HFFc6 (cell line): ENCODE measurements around the gene SPDYE4. TPM values are rescaled to one million over a fixed set of nuclear protein-coding genes. Genes with fewer than 3 reads are reported as not detected.

Source experiments
- DNase-seq: peaks from one replicate; pipeline ENCODE4 v3.0.0-alpha.2; 2018
- H3K27ac Mint-ChIP-seq: 2 replicates; pipeline ENCODE4 v1.8.0; 2020; ENCODE audit warnings: mild to moderate bottlenecking, mixed read lengths
- H3K27me3 Mint-ChIP-seq: 2 replicates; pipeline ENCODE4 v1.8.0; 2021; ENCODE audit warnings: mild to moderate bottlenecking, moderate library complexity, mixed read lengths; ENCODE audit not compliant: insufficient read depth
- H3K36me3 Mint-ChIP-seq: 2 replicates; pipeline ENCODE4 v1.8.0; 2021; ENCODE audit warnings: low read depth, mixed read lengths
- H3K4me1 Mint-ChIP-seq: 2 replicates; pipeline ENCODE4 v1.8.0; 2020; ENCODE audit warnings: low read depth, mixed read lengths
- H3K4me3 Mint-ChIP-seq: 2 replicates; pipeline ENCODE4 v1.8.0; 2020; ENCODE audit warnings: mild to moderate bottlenecking, moderate library complexity, mixed read lengths
- H3K9me3 Mint-ChIP-seq: 2 replicates; pipeline ENCODE4 v1.8.0; 2020; ENCODE audit warnings: mild to moderate bottlenecking, mixed read lengths
- total RNA-seq, 6 experiments: library from RNA; stranded (reverse); fragmentation: NEBNext Ultra II Directional; extraction: Animal tissue kit (Norgen Biotek cat#: 25700); gene quantifications; 2 replicates in 1 of 6; 3 replicates in 5 of 6; pipeline ENCODE4 v1.2.3, GENCODE V29; 2021
- TF ChIP-seq, protein P1 (sequence below): fragments of 200-600 bp; sonication (generic); IDR thresholded peaks from 2 replicates; pipeline ENCODE4 v1.5.0; 2021; ENCODE audit warnings: antibody characterized with exemption, mild to moderate bottlenecking

SPDYE4 gene
- total RNA-seq, 6 experiments from 2014 or later = not detected

DNA sequence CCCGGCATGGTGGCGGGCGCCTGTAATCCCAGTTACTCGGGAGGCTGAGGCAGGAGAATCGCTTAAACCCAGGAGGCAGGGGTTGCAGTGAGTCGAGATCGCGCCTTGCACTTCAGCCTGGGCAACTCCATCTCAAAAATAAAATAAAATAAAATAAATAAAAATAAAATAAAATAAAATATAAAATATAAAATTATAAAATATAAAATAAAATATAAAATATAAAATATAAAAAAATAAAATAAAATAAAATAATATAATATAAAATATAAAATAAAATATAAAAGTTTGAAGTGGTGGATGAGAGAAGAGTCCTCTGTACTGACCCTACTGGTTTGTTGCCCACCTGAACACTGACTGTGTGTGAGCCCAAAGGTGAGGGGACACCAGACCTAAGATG lies 28.9 kb downstream of the SPDYE4 start:
- H3K27me3 Mint-ChIP-seq = peaks cover 25% of the 10 kb centered on the region
- H3K9me3 Mint-ChIP-seq = no peaks in the 10 kb centered on the region
- H3K36me3 Mint-ChIP-seq = no peaks in the 10 kb centered on the region
- no peak overlapping the region for H3K27ac Mint-ChIP-seq
- no peak for DNase-seq
- H3K4me1 Mint-ChIP-seq = no peaks in the 10 kb centered on the region
- no peak overlapping the region for H3K4me3 Mint-ChIP-seq
- TF ChIP-seq, protein P1, sequence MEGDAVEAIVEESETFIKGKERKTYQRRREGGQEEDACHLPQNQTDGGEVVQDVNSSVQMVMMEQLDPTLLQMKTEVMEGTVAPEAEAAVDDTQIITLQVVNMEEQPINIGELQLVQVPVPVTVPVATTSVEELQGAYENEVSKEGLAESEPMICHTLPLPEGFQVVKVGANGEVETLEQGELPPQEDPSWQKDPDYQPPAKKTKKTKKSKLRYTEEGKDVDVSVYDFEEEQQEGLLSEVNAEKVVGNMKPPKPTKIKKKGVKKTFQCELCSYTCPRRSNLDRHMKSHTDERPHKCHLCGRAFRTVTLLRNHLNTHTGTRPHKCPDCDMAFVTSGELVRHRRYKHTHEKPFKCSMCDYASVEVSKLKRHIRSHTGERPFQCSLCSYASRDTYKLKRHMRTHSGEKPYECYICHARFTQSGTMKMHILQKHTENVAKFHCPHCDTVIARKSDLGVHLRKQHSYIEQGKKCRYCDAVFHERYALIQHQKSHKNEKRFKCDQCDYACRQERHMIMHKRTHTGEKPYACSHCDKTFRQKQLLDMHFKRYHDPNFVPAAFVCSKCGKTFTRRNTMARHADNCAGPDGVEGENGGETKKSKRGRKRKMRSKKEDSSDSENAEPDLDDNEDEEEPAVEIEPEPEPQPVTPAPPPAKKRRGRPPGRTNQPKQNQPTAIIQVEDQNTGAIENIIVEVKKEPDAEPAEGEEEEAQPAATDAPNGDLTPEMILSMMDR = no peak

DNA sequence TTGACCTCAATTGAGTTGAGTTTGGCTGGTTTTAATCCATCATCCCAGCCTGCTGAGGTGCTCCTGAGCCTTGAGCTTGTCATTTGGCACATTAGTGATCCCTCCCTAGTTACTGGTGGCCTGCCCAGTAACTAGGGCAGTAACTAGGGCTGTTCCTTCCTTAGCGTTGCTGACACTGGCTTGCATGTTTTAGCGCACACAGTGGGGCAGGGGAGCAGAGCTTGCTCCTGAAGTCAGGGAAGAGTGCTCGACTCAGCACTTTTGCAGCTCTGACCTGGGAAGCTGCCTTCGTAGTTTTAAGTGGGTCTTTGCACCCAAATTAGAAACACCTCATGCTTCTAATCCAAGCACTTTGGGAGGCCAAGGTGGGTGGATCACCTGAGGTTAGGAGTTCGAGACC lies 29.4 kb downstream of the SPDYE4 start:
- Mint-ChIP-seq H3K27ac (no peak overlapping the region), H3K27me3 (peaks cover 28% of the 10 kb centered on the region), H3K9me3 (no peaks in the 10 kb centered on the region), H3K4me1 (no peaks in the 10 kb centered on the region), H3K4me3 (no peak overlapping the region), H3K36me3 (no peaks in the 10 kb centered on the region)
- no peak for DNase-seq
- TF ChIP-seq, protein P1 = no peak

DNA sequence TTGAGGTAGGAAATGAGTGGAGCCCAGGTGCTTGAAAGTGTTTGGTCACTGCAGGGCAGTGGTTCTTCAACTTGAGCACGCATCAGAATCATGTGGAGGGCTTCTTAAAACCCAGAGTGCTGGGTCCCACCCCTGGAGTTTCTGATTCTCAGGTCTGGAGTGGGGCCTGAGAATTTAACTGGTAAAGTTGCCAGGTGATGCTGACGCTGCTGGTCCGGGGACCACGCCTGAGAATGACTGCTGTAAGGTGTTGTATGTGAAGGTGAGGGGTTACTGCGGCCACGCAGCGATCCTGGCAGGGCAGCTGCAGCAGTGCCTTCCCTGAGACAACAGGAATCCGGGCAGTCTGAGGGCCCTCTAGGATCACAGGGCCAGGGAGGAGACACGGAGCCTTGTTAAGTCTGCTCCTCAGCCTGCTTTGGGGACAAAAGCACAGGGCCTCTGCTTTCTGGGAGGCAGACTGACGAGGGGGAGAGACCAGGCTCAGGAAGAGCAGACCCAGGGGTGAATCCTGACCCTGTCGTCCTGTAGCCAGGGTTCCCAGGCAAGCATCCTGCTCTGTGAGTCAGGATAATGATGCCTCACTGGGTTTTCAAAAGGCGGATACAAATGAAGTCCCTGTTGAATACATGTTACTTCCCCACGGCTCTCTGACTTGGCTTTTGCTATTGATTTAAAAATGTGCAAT lies 30.0 kb downstream of the SPDYE4 start:
- TF ChIP-seq, protein P1 = no peak
- Mint-ChIP-seq H3K4me3 (no peak overlapping the region), H3K9me3 (no peaks in the 10 kb centered on the region), H3K27me3 (peaks cover 30% of the 10 kb centered on the region), H3K36me3 (no peaks in the 10 kb centered on the region), H3K27ac (no peak overlapping the region), H3K4me1 (no peaks in the 10 kb centered on the region)
- DNase-seq = no peak

DNA sequence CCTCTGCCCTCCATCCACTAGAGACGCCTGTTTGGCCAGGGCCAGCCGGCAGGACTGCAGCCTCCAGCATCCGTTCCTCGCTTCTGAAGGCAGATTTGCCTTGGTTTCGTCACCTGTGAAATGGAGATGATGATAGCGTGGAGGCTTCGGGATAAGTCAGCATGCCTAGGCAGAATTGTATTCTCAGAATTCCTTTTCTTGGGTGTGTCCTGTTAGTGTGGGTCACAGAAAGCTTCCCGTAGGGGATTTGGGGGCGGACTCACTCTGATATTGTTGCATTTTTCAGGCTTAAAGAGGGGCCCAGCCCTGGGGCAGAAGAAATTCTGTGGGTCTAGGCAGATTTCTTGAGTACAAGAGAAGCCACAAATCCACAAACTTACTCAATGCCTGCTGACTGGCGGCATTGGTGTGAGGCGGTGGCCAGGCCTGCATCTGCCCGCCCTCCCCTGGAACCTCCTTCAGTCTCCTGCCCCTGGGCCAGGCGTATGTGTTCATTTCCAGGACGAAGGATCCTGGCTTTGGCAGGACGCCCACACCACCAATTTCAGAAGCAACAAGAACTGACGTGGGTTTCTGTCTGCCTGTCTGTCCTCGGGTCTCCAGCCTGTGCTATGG lies 31.3 kb downstream of the SPDYE4 start:
- H3K4me1 Mint-ChIP-seq = no peaks in the 10 kb centered on the region
- no peak overlapping the region for H3K27ac Mint-ChIP-seq
- no peak for DNase-seq
- no peaks in the 10 kb centered on the region for H3K9me3 Mint-ChIP-seq
- H3K36me3 Mint-ChIP-seq = no peaks in the 10 kb centered on the region
- H3K4me3 Mint-ChIP-seq = no peak overlapping the region
- TF ChIP-seq, protein P1 = no peak
- peaks cover 30% of the 10 kb centered on the region for H3K27me3 Mint-ChIP-seq

DNA sequence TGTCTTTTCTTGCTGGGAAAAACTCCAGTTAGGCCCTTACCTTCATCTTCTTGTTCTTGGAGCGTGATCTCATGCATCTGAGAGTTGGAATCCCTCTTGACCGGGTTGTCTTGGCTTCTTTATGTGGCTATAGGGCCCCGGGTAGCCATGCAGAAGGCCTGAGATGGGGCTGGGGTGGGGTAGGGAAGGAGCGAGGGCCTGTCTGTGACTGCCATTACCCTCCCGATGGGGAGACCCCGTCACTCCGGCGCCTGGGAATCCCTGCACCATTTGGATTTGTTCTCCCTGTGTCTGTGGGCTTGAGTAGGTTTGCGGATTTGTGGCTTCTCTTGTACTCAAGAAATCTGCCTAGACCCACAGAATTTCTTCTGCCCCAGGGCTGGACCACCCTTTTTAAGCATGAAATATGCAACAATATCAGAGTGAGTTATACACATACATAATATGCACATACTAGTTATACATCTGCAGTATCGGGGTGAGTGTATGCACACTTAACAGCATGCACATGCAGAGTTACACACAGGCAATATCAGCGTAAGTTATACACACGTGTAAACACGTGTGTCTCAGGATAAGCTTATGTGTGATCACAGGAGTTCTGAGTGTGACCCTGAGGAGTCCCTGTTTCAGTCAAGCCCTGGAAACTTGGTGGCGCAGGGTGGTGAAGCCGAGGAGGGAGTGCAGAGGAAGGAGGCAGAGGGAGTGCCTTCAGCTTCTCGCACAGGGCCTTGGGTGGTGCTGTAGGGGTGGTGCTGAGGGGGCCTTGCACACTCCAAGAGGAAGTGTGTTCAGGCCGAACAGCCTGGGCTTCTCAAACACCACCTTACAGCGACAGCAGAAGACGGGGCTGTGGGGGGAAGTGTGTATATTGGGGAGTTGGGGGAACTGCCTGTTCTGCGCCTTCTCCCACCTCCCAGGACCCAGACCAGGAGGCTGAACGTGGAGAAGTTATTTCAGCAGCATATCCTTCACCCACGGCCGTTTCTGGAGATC lies 32.2 kb downstream of the SPDYE4 start:
- H3K27ac Mint-ChIP-seq = no peak overlapping the region
- H3K27me3 Mint-ChIP-seq = peaks cover 33% of the 10 kb centered on the region
- no peaks in the 10 kb centered on the region for H3K4me1 Mint-ChIP-seq
- no peaks in the 10 kb centered on the region for H3K36me3 Mint-ChIP-seq
- no peak for DNase-seq
- H3K9me3 Mint-ChIP-seq = no peaks in the 10 kb centered on the region
- TF ChIP-seq, protein P1 = no peak
- no peak overlapping the region for H3K4me3 Mint-ChIP-seq
